ENCODE results near the gene FRRS1.

FRRS1 gene

GRCh38 chr1:99676876-99677275, 89.6 kb downstream of the FRRS1 start:
- DNase-seq (ENCODE audit: low read depth in 2 of 2) = no peak

GRCh38 chr1:99675994-99676393, 90.4 kb downstream of the FRRS1 start:
- no peak for DNase-seq (ENCODE audit: low read depth in 2 of 2)

- no peak for DNase-seq (ENCODE audit: low read depth in 2 of 2)
These were observed 91.1 kb downstream of the FRRS1 start for GRCh38 chr1:99675292-99675691.

- DNase-seq (ENCODE audit: low read depth in 2 of 2) = no peak
These were observed 92.0 kb downstream of the FRRS1 start for GRCh38 chr1:99674115-99675064.

- no peak for DNase-seq (ENCODE audit: low read depth in 2 of 2)
These were observed 93.1 kb downstream of the FRRS1 start for GRCh38 chr1:99673315-99673714.

GRCh38 chr1:99672530-99673213, 93.8 kb downstream of the FRRS1 start:
- DNase-seq (ENCODE audit: low read depth in 2 of 2) = no peak

GRCh38 chr1:99672038-99672437, 94.4 kb downstream of the FRRS1 start:
- no peak for DNase-seq (ENCODE audit: low read depth in 2 of 2)

GRCh38 chr1:99670583-99670982, 95.9 kb downstream of the FRRS1 start:
- DNase-seq (ENCODE audit: low read depth in 2 of 2) = no peak

GRCh38 chr1:99669821-99670220, 96.6 kb downstream of the FRRS1 start:
- DNase-seq (ENCODE audit: low read depth in 2 of 2) = no peak

- no peak for DNase-seq (ENCODE audit: low read depth in 2 of 2)
These were observed 97.1 kb downstream of the FRRS1 start for GRCh38 chr1:99669376-99669775.

GRCh38 chr1:99665212-99665611, 101.2 kb downstream of the FRRS1 start:
- DNase-seq (ENCODE audit: low read depth in 2 of 2) = no peak

- no peak for DNase-seq (ENCODE audit: low read depth in 2 of 2)
These were observed 102.9 kb downstream of the FRRS1 start for GRCh38 chr1:99663501-99663900.

GRCh38 chr1:99662539-99663080, 103.8 kb downstream of the FRRS1 start:
- no peak for DNase-seq (ENCODE audit: low read depth in 2 of 2)

- no peak for DNase-seq (ENCODE audit: low read depth in 2 of 2)
These were observed 104.7 kb downstream of the FRRS1 start for GRCh38 chr1:99661780-99662179.

GRCh38 chr1:99660496-99660895, 105.9 kb downstream of the FRRS1 start:
- no peak for DNase-seq (ENCODE audit: low read depth in 2 of 2)

- DNase-seq (ENCODE audit: low read depth in 2 of 2) = no peak
These were observed 106.7 kb downstream of the FRRS1 start for GRCh38 chr1:99659755-99660210.

Data from stimulated activated CD4-positive, alpha-beta T cell treated with anti-CD3 and anti-CD28 coated beads, Interleukin-15, amount 100 ng/mL, for 48 hours (primary cell).